HUES64 (cell line): ENCODE measurements around the gene KRIT1.
A peak's percentile ranks its signal among the peaks of the same experiment; 100 is the strongest.

Source experiments
- H3K27ac ChIP-seq: 2 replicates; pipeline ENCODE4 v1.7.0; 2013; ENCODE audit warnings: low read depth, low read length, inconsistent platforms
- H3K27me3 ChIP-seq: 2 replicates; pipeline ENCODE4 v1.6.1; 2013; ENCODE audit warnings: mild to moderate bottlenecking, low read length; ENCODE audit not compliant: insufficient read depth
- H3K36me3 ChIP-seq: 2 replicates; pipeline ENCODE4 v1.6.1; 2013; ENCODE audit warnings: mild to moderate bottlenecking, low read length; ENCODE audit not compliant: insufficient read depth
- H3K4me1 ChIP-seq: 2 replicates; pipeline ENCODE4 v1.6.1; 2013; ENCODE audit warnings: mild to moderate bottlenecking, low read length, moderate library complexity; ENCODE audit not compliant: insufficient read depth
- H3K4me3 ChIP-seq: 2 replicates; pipeline ENCODE4 v1.5.1; 2013; ENCODE audit warnings: mild to moderate bottlenecking, low read length, moderate library complexity
- H3K9ac ChIP-seq: 2 replicates; pipeline ENCODE4 v1.6.1; 2013; ENCODE audit warnings: mild to moderate bottlenecking, low read depth, low read length
- H3K9me3 ChIP-seq: 2 replicates; pipeline ENCODE4 v1.6.1; 2013; ENCODE audit warnings: low read depth, low read length; ENCODE audit not compliant: insufficient read depth
- WGBS: fragments of 150-250, 120-280 bp; methylation state at CpG from one replicate; pipeline ENCODE4 v1.1.7; 2013; ENCODE audit warnings: missing lambda C conversion rate; 5-methylcytosine and 5-hydroxymethylcytosine counted together

Gene KRIT1

GRCh38 chr7:92246360-92247101 lies 817 bp upstream of the KRIT1 start:
- Histone ChIP-seq H3K4me1 (peaks cover 23% of the 10 kb centered on the region), H3K9me3 (no peaks in the 10 kb centered on the region), H3K27me3 (no peaks in the 10 kb centered on the region), H3K36me3 (peaks cover 10% of the 10 kb centered on the region), H3K27ac (peak overlapping the region; percentile 93; the same call in 1 of the 2 replicates), H3K9ac (peak overlapping the region; percentile 91), H3K4me3 (peak overlapping the region; percentile 87)
- 1% methylated on average over 35 of the region's 35 CpGs for WGBS

GRCh38 chr7:92244808-92245486 lies 767 bp downstream of the KRIT1 start:
- Histone ChIP-seq H3K4me3 (peak overlapping the region; percentile 87), H3K9me3 (no peaks in the 10 kb centered on the region), H3K36me3 (peaks cover 26% of the 10 kb centered on the region), H3K9ac (peak overlapping the region; percentile 91), H3K27ac (peak overlapping the region; percentile 93), H3K4me1 (peaks cover 23% of the 10 kb centered on the region), H3K27me3 (no peaks in the 10 kb centered on the region)
- 6% methylated on average over 11 of the region's 11 CpGs for WGBS

- Histone ChIP-seq H3K36me3 (peaks cover 45% of the 10 kb centered on the region), H3K9me3 (no peaks in the 10 kb centered on the region), H3K9ac (no peak overlapping the region), H3K27ac (no peak overlapping the region), H3K27me3 (no peaks in the 10 kb centered on the region), H3K4me1 (peaks cover 22% of the 10 kb centered on the region), H3K4me3 (no peak overlapping the region)
- WGBS, result 90% methylated on average over 4 of the region's 6 CpGs
Measured at GRCh38 chr7:92242972-92243371, 2.7 kb downstream of the KRIT1 start.

- Histone ChIP-seq H3K27ac (no peak overlapping the region), H3K9ac (no peak overlapping the region), H3K27me3 (no peaks in the 10 kb centered on the region), H3K4me3 (no peak overlapping the region), H3K9me3 (peaks cover 5% of the 10 kb centered on the region; the same call in 1 of the 2 replicates), H3K36me3 (peaks cover 84% of the 10 kb centered on the region), H3K4me1 (no peaks in the 10 kb centered on the region)
- 92% methylated on average over 2 of the region's 2 CpGs for WGBS
Measured at GRCh38 chr7:92230547-92230946, 15.2 kb downstream of the KRIT1 start.

GRCh38 chr7:92228742-92229141 lies 17.0 kb downstream of the KRIT1 start:
- Histone ChIP-seq H3K27ac (no peak overlapping the region), H3K9me3 (peaks cover 5% of the 10 kb centered on the region; the same call in 1 of the 2 replicates), H3K4me1 (no peaks in the 10 kb centered on the region), H3K27me3 (no peaks in the 10 kb centered on the region), H3K36me3 (peaks cover 83% of the 10 kb centered on the region), H3K9ac (no peak overlapping the region), H3K4me3 (no peak overlapping the region)
- 97% methylated on average over 2 of the region's 2 CpGs for WGBS

- Histone ChIP-seq H3K4me1 (no peaks in the 10 kb centered on the region), H3K36me3 (peaks cover 82% of the 10 kb centered on the region), H3K9me3 (peaks cover 5% of the 10 kb centered on the region; the same call in 1 of the 2 replicates), H3K27ac (no peak overlapping the region), H3K9ac (no peak overlapping the region), H3K4me3 (no peak overlapping the region), H3K27me3 (no peaks in the 10 kb centered on the region)
- over 99% methylated on average over 2 of the region's 2 CpGs for WGBS
Measured at GRCh38 chr7:92228100-92228499, 17.6 kb downstream of the KRIT1 start.

- Histone ChIP-seq H3K36me3 (peaks cover 81% of the 10 kb centered on the region), H3K27me3 (no peaks in the 10 kb centered on the region), H3K9me3 (peaks cover 5% of the 10 kb centered on the region; the same call in 1 of the 2 replicates), H3K4me3 (no peak overlapping the region), H3K4me1 (no peaks in the 10 kb centered on the region), H3K27ac (no peak overlapping the region), H3K9ac (no peak overlapping the region)
- 96% methylated on average over 4 of the region's 4 CpGs for WGBS
Measured at GRCh38 chr7:92226981-92227380, 18.7 kb downstream of the KRIT1 start.

- no peaks in the 10 kb centered on the region for H3K4me1 ChIP-seq
- no peak overlapping the region for H3K9ac ChIP-seq
- no peaks in the 10 kb centered on the region for H3K9me3 ChIP-seq
- 100% methylated on average over 2 of the region's 3 CpGs for WGBS
- H3K36me3 ChIP-seq, result peaks cover 96% of the 10 kb centered on the region
- no peak overlapping the region for H3K4me3 ChIP-seq
- no peak overlapping the region for H3K27ac ChIP-seq
- H3K27me3 ChIP-seq, result no peaks in the 10 kb centered on the region
Measured at GRCh38 chr7:92221766-92222165, 23.9 kb downstream of the KRIT1 start.

- no CpG with 5 or more reads among the region's 1 CpG for WGBS
- peaks cover 54% of the 10 kb centered on the region for H3K36me3 ChIP-seq
- H3K9me3 ChIP-seq, result no peaks in the 10 kb centered on the region
Measured at GRCh38 chr7:92206672-92207071, 39.0 kb downstream of the KRIT1 start.

GRCh38 chr7:92205987-92206386 lies 39.7 kb downstream of the KRIT1 start:
- WGBS, result 92% methylated on average over 3 of the region's 3 CpGs
- H3K36me3 ChIP-seq, result peaks cover 51% of the 10 kb centered on the region

More at GRCh38 chr7:92206672-92207071, 39.0 kb downstream of the KRIT1 start:
- Histone ChIP-seq H3K4me3 (no peak overlapping the region), H3K27me3 (no peaks in the 10 kb centered on the region), H3K27ac (no peak overlapping the region), H3K9ac (no peak overlapping the region), H3K4me1 (no peaks in the 10 kb centered on the region)

GRCh38 chr7:92200791-92201190 lies 44.9 kb downstream of the KRIT1 start:
- H3K4me1 ChIP-seq, result no peaks in the 10 kb centered on the region
- no peaks in the 10 kb centered on the region for H3K27me3 ChIP-seq
- H3K9ac ChIP-seq, result no peak overlapping the region
- H3K27ac ChIP-seq, result no peak overlapping the region
- H3K36me3 ChIP-seq, result peaks cover 67% of the 10 kb centered on the region
- H3K9me3 ChIP-seq, result no peaks in the 10 kb centered on the region
- no peak overlapping the region for H3K4me3 ChIP-seq
- WGBS, result no CpG with 5 or more reads among the region's 1 CpG

More at GRCh38 chr7:92205987-92206386, 39.7 kb downstream of the KRIT1 start:
- no peak overlapping the region for H3K27ac ChIP-seq
- H3K9me3 ChIP-seq, result no peaks in the 10 kb centered on the region
- H3K4me1 ChIP-seq, result no peaks in the 10 kb centered on the region
- H3K9ac ChIP-seq, result no peak overlapping the region
- H3K27me3 ChIP-seq, result no peaks in the 10 kb centered on the region
- H3K4me3 ChIP-seq, result no peak overlapping the region
